Cardiac fibroblast (primary cell): ENCODE measurements around the gene ASCL5.
A peak's percentile ranks its signal among the peaks of the same experiment; 100 is the strongest.

Experiments used
- DNase-seq, 2 donors: peaks; one replicate each; pipeline versions ENCODE4 v3.0.0 to v3.0.0-alpha.2; 2010; ENCODE audit warnings: low read depth in 2 of 2
- H3K4me3 ChIP-seq, 2 donors: replicated peaks in 1 of 2; 1 replicate in 1 of 2; 2 replicates in 1 of 2; pipeline ENCODE4 v1.5.1; 2011; ENCODE audit warnings: low read depth in 2 of 2, low read length in 2 of 2, mild to moderate bottlenecking in 2 of 2, moderate library complexity in 1 of 2
- CTCF ChIP-seq: IDR thresholded peaks from one replicate; pipeline ENCODE4 v1.5.1; 2011; ENCODE audit warnings: low read depth, mild to moderate bottlenecking, low read length, inconsistent platforms

ASCL5 gene

GRCh38 chr1:201114245-201115131 lies 12.5 kb downstream of the ASCL5 start:
- H3K4me3 ChIP-seq = peak overlapping the region; percentile 46 to 62
- DNase-seq = peak; percentile 88 to 93
- TF ChIP-seq CTCF = peak; percentile 89

DNA sequence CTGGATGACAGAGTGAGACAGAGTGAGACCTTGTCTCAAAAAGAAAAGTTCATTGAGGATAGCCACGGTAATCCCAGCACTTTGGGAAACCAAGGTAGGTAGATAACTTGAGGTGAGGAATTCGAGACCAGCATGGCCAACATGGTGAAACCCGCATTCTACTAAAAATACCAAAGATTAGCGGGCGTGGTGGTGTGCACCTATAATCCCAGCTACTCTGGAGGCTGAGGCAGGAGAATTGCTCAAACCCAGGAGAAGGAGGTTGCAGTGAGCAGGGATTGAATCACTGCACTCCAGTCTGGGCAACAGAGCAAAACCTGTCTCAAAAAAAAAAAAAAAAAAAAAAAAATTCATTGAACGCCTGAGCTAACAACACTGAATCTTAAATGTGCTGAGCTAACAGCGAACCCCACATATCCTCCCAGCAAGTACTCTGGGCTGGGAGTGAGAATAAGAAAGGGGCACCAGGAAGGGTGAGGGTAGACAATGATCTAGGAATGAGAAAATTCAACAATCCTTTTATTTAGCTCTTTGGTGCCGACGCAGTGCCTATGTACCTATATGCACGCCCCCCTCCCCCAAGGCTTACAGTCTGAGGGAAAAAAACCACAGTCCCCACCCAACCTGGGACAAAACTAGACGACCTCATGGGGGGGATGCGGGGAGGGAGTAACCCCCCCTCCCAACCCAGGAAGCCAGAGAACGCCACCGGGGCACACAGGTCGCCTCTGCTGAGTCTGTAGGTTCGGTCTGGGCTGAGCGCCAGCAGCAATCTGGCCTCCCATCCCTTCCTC lies 13.3 kb downstream of the ASCL5 start:
- no peak for DNase-seq

DNA sequence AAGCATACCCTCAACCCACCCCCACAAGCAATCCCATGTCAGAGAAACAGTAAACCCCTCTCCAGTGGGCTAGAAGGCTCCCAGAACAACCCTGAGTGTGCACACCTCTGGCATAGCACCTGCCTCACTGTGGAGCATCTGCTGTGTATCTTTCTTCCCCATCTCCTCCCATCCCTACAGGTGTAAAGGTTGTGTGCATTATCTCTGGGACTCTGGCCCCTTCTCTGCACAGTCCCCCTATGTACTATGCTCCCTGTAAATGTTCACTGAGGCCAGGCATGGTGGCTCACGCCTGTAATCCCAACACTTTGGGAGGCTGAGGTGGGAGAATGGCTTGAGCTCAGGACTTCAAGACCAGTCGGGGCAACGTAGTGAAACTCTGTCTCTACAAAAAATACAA lies 14.1 kb downstream of the ASCL5 start:
- TF ChIP-seq CTCF = no peak
- H3K4me3 ChIP-seq = no peak overlapping the region
- no peak for DNase-seq

More for the DNA sequence above, 13.3 kb downstream of the ASCL5 start:
- H3K4me3 ChIP-seq = no peak overlapping the region
- no peak for TF ChIP-seq CTCF

DNA sequence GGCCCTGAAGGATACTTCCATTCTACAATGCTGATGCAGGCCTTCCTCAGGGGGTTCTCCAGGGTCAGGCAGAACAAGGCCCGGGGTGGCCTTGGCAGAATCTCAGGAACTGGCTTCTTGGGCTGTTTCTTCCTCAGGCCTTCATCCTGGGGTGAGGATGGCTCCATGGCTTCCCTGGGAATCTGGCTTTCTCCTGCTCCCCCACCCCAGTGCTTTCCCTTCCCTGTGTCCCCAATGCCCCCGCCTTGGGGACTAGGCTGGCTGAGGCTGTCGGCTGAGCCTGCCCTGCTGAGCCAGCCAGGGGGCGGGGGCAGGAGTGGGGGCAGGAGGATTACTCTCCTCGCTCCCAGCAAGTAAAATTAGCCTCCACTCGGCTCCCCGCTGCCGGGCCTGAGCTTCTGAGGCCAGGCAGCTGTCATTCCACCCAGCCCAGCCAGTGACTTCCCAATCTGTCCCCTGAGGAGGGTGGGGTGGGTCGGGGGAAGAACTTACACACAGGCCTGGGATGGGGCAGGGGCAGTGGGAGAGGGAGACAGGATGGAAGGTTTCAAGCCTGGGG lies 14.7 kb downstream of the ASCL5 start, which contains the start of gene CACNA1S:
Gene CACNA1S, minus strand, starts transcription at position 254 of the 559 bp plus-strand sequence. Its CDS starts 87 bp downstream, at position 167.
- TF ChIP-seq CTCF = no peak
- H3K4me3 ChIP-seq = no peak within 1 kb of the TSS
- DNase-seq = no peak

GRCh38 chr1:201111672-201112071 lies 15.3 kb downstream of the ASCL5 start:
- no peak for DNase-seq
- no peak for TF ChIP-seq CTCF
- H3K4me3 ChIP-seq = no peak overlapping the region

DNA sequence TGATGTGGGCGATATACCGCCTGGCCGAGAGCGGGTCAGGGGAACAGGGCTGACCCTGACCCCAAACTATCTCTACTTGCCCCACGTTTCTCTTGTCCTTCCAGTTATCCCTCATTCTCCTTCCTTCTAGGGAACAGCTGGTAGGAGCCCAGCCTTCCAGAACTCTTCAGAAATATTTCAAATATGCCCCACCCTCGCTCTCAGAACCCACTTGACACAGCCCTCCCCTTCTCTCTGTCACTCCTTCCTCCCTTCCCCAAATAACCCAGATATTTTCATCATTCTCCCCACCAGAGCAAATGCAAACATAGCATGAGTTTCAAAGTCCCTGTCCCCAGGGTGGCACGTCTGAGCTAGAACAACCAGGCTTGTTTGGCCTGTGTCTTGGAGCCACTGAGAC lies 15.8 kb downstream of the ASCL5 start:
- no peak for TF ChIP-seq CTCF
- no peak overlapping the region for H3K4me3 ChIP-seq
- DNase-seq = no peak
